H1 (cell line): ENCODE data around the gene MAD2L2. TPM values are rescaled to one million over a fixed set of nuclear protein-coding genes. Genes with fewer than 3 reads are reported as not detected.

Source experiments
- CTCF ChIA-PET: fragments of 300-600 bp; sonication (Branson Sonifier 250); formaldehyde crosslinking; loops from one replicate; lab custom pipeline; 2021; ENCODE audit not compliant: partially characterized antibody; lab: Charles Lee
- POLR2A ChIA-PET: fragments of 300-600 bp; sonication (Branson Sonifier 250); formaldehyde crosslinking; loops from one replicate; lab custom pipeline; 2021; ENCODE audit warnings: inconsistent platforms; ENCODE audit not compliant: partially characterized antibody; lab: Charles Lee
- DNase-seq, 2 experiments: peaks; one replicate each; pipeline versions ENCODE4 v3.0.0 to v3.0.0-alpha.2; 2010 to 2022; ENCODE audit warnings: low spot score in 2 of 2, low read depth in 1 of 2, mixed read lengths in 1 of 2
- FAIRE-seq: peaks from 2 replicates; lab custom pipeline; 2011; peaks lifted over from hg19 to GRCh38; lab: Jason Lieb, UNC
- H2AFZ ChIP-seq: 2 replicates; pipeline ENCODE4 v1.8.1; 2012; ENCODE audit warnings: low read length, inconsistent platforms
- H2AK5ac ChIP-seq: 2 replicates; pipeline ENCODE4 v1.6.1; 2013; ENCODE audit warnings: low read depth, low read length
- H2BK120ac ChIP-seq: replicated peaks from 2 replicates; pipeline ENCODE3; 2013; ENCODE audit warnings: low read depth, low read length, inconsistent platforms
- H2BK12ac ChIP-seq: 2 replicates; pipeline ENCODE4 v1.6.1; 2013; ENCODE audit warnings: low read depth, low read length
- H2BK15ac ChIP-seq: 2 replicates; pipeline ENCODE4 v1.6.1; 2013; ENCODE audit warnings: low read length
- H2BK20ac ChIP-seq: 2 replicates; pipeline ENCODE4 v1.6.1; 2013; ENCODE audit warnings: low read length
- H2BK5ac ChIP-seq: 2 replicates; pipeline ENCODE4 v1.6.1; 2013; ENCODE audit warnings: low read depth, low read length
- H3K14ac ChIP-seq: 2 replicates; pipeline ENCODE4 v1.6.1; 2013; ENCODE audit warnings: inconsistent platforms; ENCODE audit not compliant: insufficient read length
- H3K18ac ChIP-seq: 2 replicates; pipeline ENCODE4 v1.6.1; 2013; ENCODE audit warnings: low read length; ENCODE audit errors: extremely low read depth
- H3K23ac ChIP-seq: 2 replicates; pipeline ENCODE4 v1.6.1; 2013; ENCODE audit warnings: inconsistent platforms; ENCODE audit not compliant: insufficient read length
- H3K23me2 ChIP-seq: 2 replicates; pipeline ENCODE4 v1.6.1; 2013; ENCODE audit warnings: low read depth, low read length
- H3K27ac ChIP-seq: 2 replicates; pipeline ENCODE4 v1.6.1; 2011; ENCODE audit warnings: low read depth, low read length, inconsistent platforms
- H3K27me3 ChIP-seq, 4 experiments: replicated peaks in 1 of 4; 1 replicate in 1 of 4; 2 replicates in 3 of 4; pipeline versions ENCODE4 v1.6.1 to v1.8.1; 2011 to 2013; ENCODE audit warnings: low read length in 3 of 4, mild to moderate bottlenecking in 3 of 4, inconsistent platforms in 2 of 4, mixed read lengths in 2 of 4, moderate library complexity in 1 of 4; ENCODE audit not compliant: control insufficient read depth in 3 of 4, insufficient read depth in 3 of 4; ENCODE audit errors: extremely low read depth in 1 of 4
- H3K36me3 ChIP-seq, 4 experiments: 2 replicates each; pipeline versions ENCODE4 v1.6.1 to v1.8.1; 2011 to 2013; ENCODE audit warnings: mild to moderate bottlenecking in 4 of 4, low read length in 3 of 4, moderate library complexity in 2 of 4, control low read depth in 1 of 4, inconsistent platforms in 1 of 4; ENCODE audit not compliant: insufficient read depth in 4 of 4, control insufficient read depth in 2 of 4
- H3K4ac ChIP-seq: replicated peaks from 2 replicates; pipeline ENCODE3; 2013; ENCODE audit warnings: low read length, low read depth, mixed read lengths, inconsistent platforms; ENCODE audit not compliant: insufficient read length
- H3K4me1 ChIP-seq, 4 experiments: replicated peaks in 1 of 4; 1 replicate in 1 of 4; 2 replicates in 3 of 4; pipeline versions ENCODE4 v1.6.1 to v1.8.1; 2011 to 2013; ENCODE audit warnings: low read length in 3 of 4, inconsistent platforms in 2 of 4, mixed read lengths in 1 of 4; ENCODE audit not compliant: insufficient read depth in 4 of 4, control insufficient read depth in 3 of 4
- H3K4me2 ChIP-seq, 2 experiments: 2 replicates each; pipeline versions ENCODE4 v1.6.1 to v1.8.1; 2011 to 2013; ENCODE audit warnings: low read depth in 2 of 2, low read length in 2 of 2, control low read depth in 1 of 2, inconsistent platforms in 1 of 2, mild to moderate bottlenecking in 1 of 2; ENCODE audit not compliant: insufficient read depth in 1 of 2
- H3K4me3 ChIP-seq, 4 experiments: fragments of 200-600, 300-600 bp in 1 of 4; sonication (generic), shearing (Covaris generic), sonication (Bioruptor Twin) in 1 of 4; 2 replicates each; pipeline versions ENCODE4 v1.5.1 to v1.8.1; 2011 to 2016; ENCODE audit warnings: low read length in 4 of 4, low read depth in 3 of 4, control low read depth in 2 of 4, inconsistent platforms in 2 of 4, mild to moderate bottlenecking in 2 of 4, mixed read lengths in 1 of 4, moderate library complexity in 1 of 4; ENCODE audit not compliant: insufficient read depth in 2 of 4; ENCODE audit errors: extremely low read depth in 1 of 4
- H3K56ac ChIP-seq: replicated peaks from 2 replicates; pipeline ENCODE3; 2013; ENCODE audit warnings: low read depth, mild to moderate bottlenecking, mixed read lengths, low read length, inconsistent platforms; ENCODE audit not compliant: insufficient read length
- H3K79me1 ChIP-seq: 2 replicates; pipeline ENCODE4 v1.6.1; 2013; ENCODE audit warnings: low read depth, low read length, control low read depth
- H3K79me2 ChIP-seq, 2 experiments: 2 replicates each; pipeline versions ENCODE4 v1.6.1 to v1.8.1; 2012 to 2013; ENCODE audit warnings: low read length in 2 of 2, mild to moderate bottlenecking in 2 of 2, inconsistent platforms in 1 of 2; ENCODE audit not compliant: insufficient read depth in 2 of 2, control insufficient read depth in 1 of 2
- H3K9ac ChIP-seq, 4 experiments: replicated peaks in 1 of 4; 1 replicate in 1 of 4; 2 replicates in 3 of 4; pipeline versions ENCODE4 v1.6.1 to v1.8.1; 2011 to 2013; ENCODE audit warnings: low read depth in 3 of 4, low read length in 3 of 4, control low read depth in 2 of 4, mild to moderate bottlenecking in 2 of 4, moderate library complexity in 2 of 4, inconsistent platforms in 1 of 4; ENCODE audit errors: extremely low read depth in 1 of 4
- H3K9me3 ChIP-seq, 2 experiments: 2 replicates each; pipeline versions ENCODE4 v1.6.1 to v1.8.1; 2012 to 2013; ENCODE audit warnings: mild to moderate bottlenecking in 2 of 2, moderate library complexity in 2 of 2, control low read depth in 1 of 2, inconsistent platforms in 1 of 2, low read depth in 1 of 2, low read length in 1 of 2, mixed read lengths in 1 of 2; ENCODE audit not compliant: insufficient read depth in 2 of 2
- H4K20me1 ChIP-seq, 2 experiments: replicated peaks in 1 of 2; 2 replicates each; pipeline versions ENCODE3 to v1.8.1; 2011 to 2013; ENCODE audit warnings: inconsistent platforms in 2 of 2, low read length in 2 of 2, mild to moderate bottlenecking in 1 of 2; ENCODE audit not compliant: insufficient read depth in 2 of 2, control insufficient read depth in 1 of 2
- H4K5ac ChIP-seq: 2 replicates; pipeline ENCODE4 v1.6.1; 2013; ENCODE audit warnings: low read length, low read depth, mixed read lengths, inconsistent platforms; ENCODE audit not compliant: insufficient read length
- H4K8ac ChIP-seq: 2 replicates; pipeline ENCODE4 v1.8.0; 2013; ENCODE audit warnings: mild to moderate bottlenecking, moderate library complexity, low read length, inconsistent platforms; ENCODE audit not compliant: insufficient read depth; ENCODE audit errors: extremely low read depth
- H4K91ac ChIP-seq: replicated peaks from 2 replicates; pipeline ENCODE3; 2013; ENCODE audit warnings: low read length, mixed read lengths, inconsistent platforms; ENCODE audit not compliant: insufficient read length
- SRF ChIP-seq: IDR thresholded peaks from 2 replicates; pipeline ENCODE4 v1.6.1; 2011; ENCODE audit warnings: mild to moderate bottlenecking, low read depth, low read length, moderate library complexity
- WGBS, 2 experiments: shearing (Covaris generic) in 1 of 2; methylation state at CpG; one replicate each; pipeline versions ENCODE4 v1.1.6 to v1.1.7; 2013 to 2015; ENCODE audit warnings: low lambda C conversion rate in 2 of 2, mixed read lengths in 2 of 2, inconsistent platforms in 1 of 2, low coverage in 1 of 2, missing lambda C conversion rate in 1 of 2; ENCODE audit not compliant: insufficient replicate concordance in 2 of 2, insufficient coverage in 1 of 2, insufficient read length in 1 of 2; ENCODE audit errors: extremely low coverage in 1 of 2, missing lambda C conversion rate in 1 of 2; 5-methylcytosine and 5-hydroxymethylcytosine counted together
- polyA plus RNA-seq, 7 experiments: library from polyadenylated mRNA; depleted of rRNA in 3 of 7; stranded (reverse) in 5 of 7; unstranded in 2 of 7; fragments of >200 nt in 5 of 7; fragments of 200-250 nt in 2 of 7; gene quantifications; 1 replicate in 5 of 7; 2 replicates in 1 of 7; 4 replicates in 1 of 7; pipeline versions ENCODE4 v1.2.1 to v1.2.3, GENCODE V29; 2011 to 2013; ENCODE audit warnings: missing spikeins in 2 of 7, mixed read lengths in 2 of 7
- total RNA-seq: library from RNA; stranded (reverse); fragmentation: NEBNext Ultra II Directional; extraction: Animal tissue kit (Norgen Biotek cat#: 25700); gene quantifications from 2 replicates; pipeline ENCODE4 v1.2.1, GENCODE V29; 2021

The MAD2L2 gene
- total and polyA plus RNA-seq, 2 of the 8 experiments (the other 6 are each of a cell fraction or from before 2014, with no cell fraction given), result 310 to 469 TPM

DNA sequence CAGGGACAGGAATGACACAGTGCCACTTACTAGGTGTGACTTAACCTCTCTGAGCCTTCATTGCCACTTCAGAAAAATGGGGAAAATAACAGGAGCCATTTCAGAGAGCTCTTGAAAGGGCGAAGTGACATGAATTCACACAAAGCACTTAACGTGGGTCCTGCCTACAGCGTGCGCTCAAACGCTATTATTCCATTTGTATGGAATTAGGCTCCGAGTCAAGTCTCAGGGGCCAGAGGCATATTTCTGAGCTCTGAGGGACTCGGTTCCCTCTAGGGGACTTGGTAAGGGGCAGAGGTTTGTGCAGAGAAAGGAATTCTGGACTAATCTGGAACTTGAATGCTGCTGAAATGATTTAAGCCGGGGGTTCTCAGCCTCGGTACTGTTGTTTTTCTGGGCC lies 24.6 kb upstream of the MAD2L2 start:
- H3K27ac ChIP-seq, result no peak overlapping the region
- CTCF ChIA-PET, result interaction anchor here (0.8 to 9.2 kb wide), 10 partner anchors 10 to 227 kb away, joined by 3 to 266 read pairs (median 9); partner anchors contain the start of genes DRAXIN, FBXO6 and MAD2L2
- H3K79me1 ChIP-seq, result peaks cover 9% of the 10 kb centered on the region
- peaks cover 7 to 49% (median 34%) of the 10 kb centered on the region in 4 experiments for H3K4me1 ChIP-seq
- peaks cover 6% of the 10 kb centered on the region for H3K23me2 ChIP-seq
- no peak overlapping the region for H3K56ac ChIP-seq
- peak overlapping the region; percentile 26; the same call in 1 of the 2 replicates for H3K18ac ChIP-seq
- 94% methylated on average over 9 of the region's 9 CpGs; no CpG with 5 or more reads in 1 of the 2 experiments for WGBS, 2 experiments
- H2BK120ac ChIP-seq, result no peak overlapping the region
- no peak overlapping the region for H2BK12ac ChIP-seq
- H2BK5ac ChIP-seq, result no peak overlapping the region
- H4K5ac ChIP-seq, result no peak overlapping the region
- no peak overlapping the region for H3K4ac ChIP-seq
- no peaks in the 10 kb centered on the region for H3K9me3 ChIP-seq
- POLR2A ChIA-PET, result interaction anchor here (0.8 to 14.6 kb wide), 8 partner anchors 9 to 53 kb away, joined by 4 to 329 read pairs (median 6); partner anchors contain the start of genes DRAXIN and MAD2L2
- H3K27me3 ChIP-seq, result no peaks in the 10 kb centered on the region; a peak in 1 of 7 replicates
- H3K79me2 ChIP-seq, result peaks cover 6 to 8% of the 10 kb centered on the region in 2 experiments; a peak in 2 of 4 replicates
- H2BK15ac ChIP-seq, result no peak overlapping the region
- no peak overlapping the region for H3K23ac ChIP-seq
- no peak overlapping the region for H2AFZ ChIP-seq
- no peak for FAIRE-seq
- no peak for TF ChIP-seq SRF
- TF ChIP-seq, all 59 proteins: peak for 0
- H3K14ac ChIP-seq, result no peak overlapping the region
- peaks cover 0 to 6% (median 0%) of the 10 kb centered on the region in 4 experiments; a peak in 1 of 8 replicates for H3K36me3 ChIP-seq
- H3K4me2 ChIP-seq, result peak overlapping the region in 1 of 2 experiments; percentile 22; a peak in 1 of 4 replicates
- peaks cover 0 to 7% of the 10 kb centered on the region in 2 experiments for H4K20me1 ChIP-seq
- H2AK5ac ChIP-seq, result no peak overlapping the region; the same call in 1 of the 2 replicates
- H4K8ac ChIP-seq, result no peak overlapping the region
- no peak overlapping the region for H3K9ac ChIP-seq
- H3K4me3 ChIP-seq, result no peak overlapping the region
- no peak overlapping the region for H2BK20ac ChIP-seq
- H4K91ac ChIP-seq, result no peak overlapping the region
- no peak for DNase-seq
